Vagina (tissue), 2 donors: Measurements from ENCODE around the gene TPPP3.

Source experiments
- POLR2A ChIP-seq, 2 donors: fragments of 450-650 bp; IDR thresholded peaks; one replicate each; pipeline ENCODE4 v1.6.1; 2017; ENCODE audit warnings: antibody characterized with exemption in 2 of 2, mild to moderate bottlenecking in 2 of 2, moderate library complexity in 2 of 2
- TF ChIP-seq, protein P1 (sequence below), 3 experiments: fragments of 450-650 bp in 2 of 3; fragments of 200-600 bp in 1 of 3; sonication (generic) in 1 of 3; IDR thresholded peaks; one replicate each; pipeline ENCODE4 v1.5.1; 2017 to 2019; ENCODE audit warnings: antibody characterized with exemption in 3 of 3, mild to moderate bottlenecking in 2 of 3, moderate library complexity in 2 of 3

DNA sequence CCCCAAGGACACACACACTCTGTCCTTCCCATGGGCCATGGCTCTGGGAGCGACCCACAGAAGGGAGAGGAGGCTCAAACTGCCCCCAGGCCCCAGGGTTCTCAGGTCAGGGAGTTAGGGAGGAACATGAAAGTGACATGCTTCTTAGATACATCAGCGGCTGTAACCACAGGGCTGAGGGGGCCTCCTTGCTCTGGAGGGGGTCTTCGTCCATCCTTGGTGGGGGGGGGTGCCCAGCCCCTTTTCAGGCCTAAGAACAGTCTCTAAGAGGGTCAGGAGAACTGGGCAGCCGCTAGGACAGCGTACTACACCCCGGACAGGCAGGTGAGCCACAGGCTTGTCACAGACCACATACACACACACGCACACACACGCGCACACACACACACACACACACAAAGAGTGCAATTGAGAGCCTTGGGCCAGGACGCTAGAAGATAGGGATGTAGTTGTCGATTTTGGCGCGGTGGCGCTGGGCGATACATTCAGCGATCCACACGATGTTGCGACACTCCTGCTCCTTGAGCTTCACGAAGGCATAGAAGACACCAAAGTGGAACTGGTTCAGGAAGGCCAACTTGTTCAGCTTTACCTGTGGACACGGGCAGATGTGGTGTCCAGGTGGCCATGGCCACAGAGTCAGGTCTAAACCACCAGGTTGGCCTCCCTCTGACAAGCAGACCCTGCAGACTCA lies 44.9 kb upstream of the TPPP3 start:
- TF ChIP-seq, protein P1, sequence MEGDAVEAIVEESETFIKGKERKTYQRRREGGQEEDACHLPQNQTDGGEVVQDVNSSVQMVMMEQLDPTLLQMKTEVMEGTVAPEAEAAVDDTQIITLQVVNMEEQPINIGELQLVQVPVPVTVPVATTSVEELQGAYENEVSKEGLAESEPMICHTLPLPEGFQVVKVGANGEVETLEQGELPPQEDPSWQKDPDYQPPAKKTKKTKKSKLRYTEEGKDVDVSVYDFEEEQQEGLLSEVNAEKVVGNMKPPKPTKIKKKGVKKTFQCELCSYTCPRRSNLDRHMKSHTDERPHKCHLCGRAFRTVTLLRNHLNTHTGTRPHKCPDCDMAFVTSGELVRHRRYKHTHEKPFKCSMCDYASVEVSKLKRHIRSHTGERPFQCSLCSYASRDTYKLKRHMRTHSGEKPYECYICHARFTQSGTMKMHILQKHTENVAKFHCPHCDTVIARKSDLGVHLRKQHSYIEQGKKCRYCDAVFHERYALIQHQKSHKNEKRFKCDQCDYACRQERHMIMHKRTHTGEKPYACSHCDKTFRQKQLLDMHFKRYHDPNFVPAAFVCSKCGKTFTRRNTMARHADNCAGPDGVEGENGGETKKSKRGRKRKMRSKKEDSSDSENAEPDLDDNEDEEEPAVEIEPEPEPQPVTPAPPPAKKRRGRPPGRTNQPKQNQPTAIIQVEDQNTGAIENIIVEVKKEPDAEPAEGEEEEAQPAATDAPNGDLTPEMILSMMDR (IDR thresholded peaks at IDR 0.05), result no peak
- TF ChIP-seq POLR2A (IDR thresholded peaks at IDR 0.05), result no peak
